NOMO-1 treated with dmso at 0.1 percent for 144 hours (cell line): ENCODE data around the gene AMOTL1.
"Not testable (repeated sequence)": the region's sequence is repeated elsewhere in the genome, so short reads cannot be mapped to it uniquely, and the experiment has no call there.

ENCODE experiments used
- DNase-seq: peaks from one replicate; lab custom pipeline; 2025; ENCODE audit not compliant: unreplicated experiment; lab: John Stamatoyannopoulos, UW

Gene AMOTL1

DNA sequence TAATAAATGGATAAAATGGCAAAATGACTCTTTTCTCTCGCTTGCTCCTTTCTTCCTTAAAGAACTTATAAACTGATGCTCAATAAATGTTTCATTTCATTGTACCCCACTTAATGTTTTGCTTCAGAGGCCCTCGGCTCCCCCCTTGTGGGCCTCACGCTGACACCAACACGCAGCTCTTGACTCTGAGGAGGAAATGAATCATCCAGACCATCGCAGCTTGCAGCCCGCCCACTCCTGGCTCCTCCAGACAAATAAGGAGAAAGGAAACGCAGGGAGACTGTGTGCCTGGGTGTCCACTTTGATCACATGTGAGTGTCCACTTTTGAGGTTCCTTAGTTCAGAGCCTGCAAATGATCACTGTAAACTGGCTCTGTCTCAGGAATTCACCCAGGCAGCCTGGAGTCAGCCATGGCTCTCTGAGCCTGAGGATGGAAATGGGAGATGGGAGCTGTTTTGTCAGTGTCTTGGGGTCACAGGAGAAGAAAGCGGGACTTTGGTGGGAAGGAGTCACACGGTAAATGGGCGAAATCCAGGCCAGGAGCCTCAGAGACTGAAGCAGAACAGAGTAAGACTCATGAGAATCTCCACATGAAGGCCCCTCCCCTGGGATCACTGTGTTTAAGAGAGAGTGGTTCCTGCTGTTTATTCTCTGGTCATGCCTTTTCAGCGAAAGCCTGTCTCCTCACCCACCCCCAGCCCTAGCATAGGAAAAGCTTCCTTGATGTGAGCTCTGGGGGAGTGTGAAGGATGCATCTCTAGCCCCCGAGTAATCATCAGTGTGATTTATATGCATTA is 108.7 kb downstream of the AMOTL1 start:
- DNase-seq: peak; percentile 75

GRCh38 chr11:94877443-94878200 is 109.5 kb downstream of the AMOTL1 start:
- no peak for DNase-seq

DNA sequence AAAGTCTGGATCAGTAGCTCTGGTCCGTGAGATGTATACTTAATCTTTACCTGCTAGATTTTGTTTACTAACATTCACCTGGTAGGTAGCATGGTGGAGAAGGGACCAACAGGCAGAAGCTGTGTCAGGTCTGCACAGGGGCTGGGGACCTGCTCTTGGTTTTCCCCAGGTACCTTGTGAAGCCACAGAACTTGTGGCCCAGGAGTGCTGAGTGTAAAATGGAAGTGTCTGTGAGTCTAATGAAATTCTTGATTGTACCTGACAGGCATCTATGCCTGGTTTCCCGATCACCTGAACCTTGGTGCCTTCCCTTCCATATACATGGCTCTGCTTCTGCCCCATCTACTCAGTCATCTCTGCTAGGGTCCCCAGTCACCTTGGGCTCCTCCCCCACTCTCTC is 110.8 kb downstream of the AMOTL1 start:
- no peak for DNase-seq

DNA sequence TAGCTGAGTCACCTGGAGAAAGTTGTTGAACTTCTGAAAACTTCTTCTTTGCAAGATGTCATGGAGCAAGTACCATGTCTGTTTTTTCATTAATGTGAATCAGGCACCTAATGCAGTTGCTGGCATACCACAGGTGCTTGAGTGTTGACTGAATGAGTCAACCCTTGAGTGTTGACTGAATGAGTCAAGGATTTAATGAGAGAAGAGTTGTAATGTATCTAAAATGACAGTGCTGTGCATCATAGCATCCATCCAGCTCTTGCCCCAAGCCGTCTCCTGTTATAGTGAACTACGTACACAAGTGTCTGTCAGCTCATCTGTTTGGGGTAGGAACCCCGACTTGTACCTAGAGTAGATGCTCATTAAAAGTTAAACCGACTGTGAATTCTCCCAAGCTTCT is 112.1 kb downstream of the AMOTL1 start:
- DNase-seq: no peak

GRCh38 chr11:94882931-94883330 is 114.8 kb downstream of the AMOTL1 start:
- DNase-seq: no peak

DNA sequence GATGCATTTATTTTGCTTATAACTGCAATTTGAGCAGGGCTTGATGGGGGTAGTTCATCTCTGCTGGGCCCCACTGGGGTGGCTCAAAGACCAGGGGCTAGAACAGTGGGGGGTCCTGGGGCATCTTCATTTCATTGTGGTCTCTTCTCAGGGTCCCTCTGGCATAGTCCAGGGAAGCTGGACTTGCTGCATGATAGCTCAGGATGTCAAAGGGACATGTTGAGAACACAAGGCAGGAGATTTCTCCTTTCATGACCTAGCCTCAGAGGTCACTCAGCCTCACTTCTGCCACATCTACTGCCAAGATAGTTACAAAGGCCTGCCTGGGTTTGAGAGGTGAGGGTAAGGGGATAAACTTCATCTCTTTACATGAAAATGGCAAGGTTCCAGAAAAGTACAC is 115.7 kb downstream of the AMOTL1 start:
- DNase-seq: no peak

GRCh38 chr11:94884376-94884775 is 116.2 kb downstream of the AMOTL1 start:
- DNase-seq: no peak

- no peak for DNase-seq
Observed at GRCh38 chr11:94885133-94885532, 117.0 kb downstream of the AMOTL1 start.

DNA sequence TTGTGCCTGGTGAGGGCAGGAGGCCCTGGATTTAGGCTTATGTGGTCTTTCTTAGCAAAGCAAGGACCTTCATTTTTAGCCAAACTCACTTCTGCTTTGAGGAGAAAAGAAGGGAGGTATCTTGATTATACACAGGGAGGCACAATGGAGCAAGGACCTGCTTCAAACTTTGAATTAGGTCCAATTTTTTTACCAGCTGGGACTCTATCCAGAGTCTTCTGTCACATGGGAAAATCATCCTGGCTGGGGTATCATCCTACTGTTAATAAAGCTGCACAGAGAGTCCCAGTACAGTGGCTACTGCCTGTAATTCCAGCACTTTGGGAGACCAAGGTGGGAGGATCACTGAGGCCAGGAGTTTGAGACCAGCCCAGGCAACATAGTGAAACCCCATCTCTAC is 117.4 kb downstream of the AMOTL1 start:
- no peak for DNase-seq

DNA sequence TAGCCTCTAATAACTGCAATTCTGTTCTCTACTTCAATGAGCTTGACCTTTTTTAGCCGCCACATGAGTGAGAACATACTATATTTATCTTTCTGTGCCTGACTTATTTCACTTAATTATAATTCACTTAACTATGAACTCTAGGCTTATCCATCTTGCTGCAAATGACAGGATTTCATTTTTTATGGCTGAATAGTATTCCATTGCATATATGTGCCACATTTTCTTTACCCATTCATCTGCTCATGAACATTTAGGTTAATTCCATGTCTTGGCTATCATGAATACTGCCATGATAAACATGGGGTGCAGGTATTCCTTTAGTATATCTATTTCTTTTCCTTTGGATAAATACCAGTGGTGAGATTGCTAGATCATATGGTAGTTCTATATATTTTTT is 120.0 kb downstream of the AMOTL1 start:
- no peak for DNase-seq

DNA sequence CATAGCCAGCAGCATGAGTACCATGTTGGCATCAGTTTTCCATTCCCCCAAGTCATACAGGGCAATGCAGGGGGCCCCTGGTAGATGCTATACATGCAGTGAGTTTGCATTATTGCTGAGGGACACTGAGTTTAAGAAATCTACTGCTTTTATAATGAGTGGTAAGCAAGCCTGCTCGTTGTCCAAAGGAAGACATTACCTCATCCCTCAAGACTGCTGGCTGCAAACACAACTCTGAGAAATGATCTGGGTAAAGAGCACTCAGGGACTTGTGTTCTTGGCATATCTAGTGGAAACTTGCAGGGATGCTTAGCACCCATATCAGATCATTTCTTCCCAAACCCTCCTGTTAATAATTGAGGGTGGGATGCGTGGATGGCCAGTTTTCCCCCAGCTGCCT is 127.3 kb downstream of the AMOTL1 start:
- no peak for DNase-seq

DNA sequence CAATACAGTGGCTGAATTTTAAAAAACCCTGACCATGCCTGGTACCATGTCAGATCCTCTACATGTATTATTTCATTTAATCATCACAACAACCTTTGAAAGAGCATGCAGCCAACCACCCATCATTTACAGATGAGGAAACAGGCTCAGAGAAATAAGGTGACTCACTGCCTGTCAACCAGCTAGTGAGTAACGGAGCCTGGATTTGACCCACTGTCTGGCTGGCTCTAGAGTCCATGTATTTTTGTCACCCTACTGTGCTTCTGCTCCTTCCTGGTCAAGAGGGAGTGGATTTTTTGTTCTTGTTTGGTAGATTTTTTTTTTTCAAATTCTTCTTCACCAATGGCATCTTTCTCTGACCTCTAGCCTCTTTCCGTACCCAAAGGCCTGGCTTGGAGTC is 127.8 kb downstream of the AMOTL1 start:
- no peak for DNase-seq

DNA sequence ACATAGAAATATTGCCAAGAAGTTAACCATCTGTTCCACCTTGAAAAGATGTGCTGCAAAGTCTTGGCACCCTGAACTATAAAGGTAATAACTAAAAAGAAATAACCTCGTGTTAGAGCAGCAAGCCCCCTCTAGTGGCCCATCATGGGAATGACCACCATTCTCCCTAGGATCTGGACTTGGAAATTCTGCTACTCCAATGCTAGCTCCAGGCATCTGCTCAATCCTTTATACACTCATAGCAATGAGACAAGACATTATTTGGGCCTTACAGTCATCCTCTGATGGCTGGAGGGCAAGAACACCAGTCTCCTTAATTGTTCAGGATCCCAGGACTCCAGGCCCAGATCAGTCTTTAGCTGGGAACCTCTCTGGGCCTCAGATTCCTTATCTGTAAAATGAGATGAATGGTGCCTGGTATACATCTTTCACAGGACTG is 129.2 kb downstream of the AMOTL1 start:
- peak; percentile 11 for DNase-seq

GRCh38 chr11:94907226-94907625 is 139.1 kb downstream of the AMOTL1 start:
- no peak for DNase-seq

GRCh38 chr11:94909371-94909820 is 141.2 kb downstream of the AMOTL1 start:
- DNase-seq: no peak

GRCh38 chr11:94910270-94910669 is 142.1 kb downstream of the AMOTL1 start:
- no peak for DNase-seq

GRCh38 chr11:94910779-94911178 is 142.6 kb downstream of the AMOTL1 start:
- DNase-seq: no peak

- DNase-seq: no peak
Observed at GRCh38 chr11:94912806-94913205, 144.7 kb downstream of the AMOTL1 start.

DNA sequence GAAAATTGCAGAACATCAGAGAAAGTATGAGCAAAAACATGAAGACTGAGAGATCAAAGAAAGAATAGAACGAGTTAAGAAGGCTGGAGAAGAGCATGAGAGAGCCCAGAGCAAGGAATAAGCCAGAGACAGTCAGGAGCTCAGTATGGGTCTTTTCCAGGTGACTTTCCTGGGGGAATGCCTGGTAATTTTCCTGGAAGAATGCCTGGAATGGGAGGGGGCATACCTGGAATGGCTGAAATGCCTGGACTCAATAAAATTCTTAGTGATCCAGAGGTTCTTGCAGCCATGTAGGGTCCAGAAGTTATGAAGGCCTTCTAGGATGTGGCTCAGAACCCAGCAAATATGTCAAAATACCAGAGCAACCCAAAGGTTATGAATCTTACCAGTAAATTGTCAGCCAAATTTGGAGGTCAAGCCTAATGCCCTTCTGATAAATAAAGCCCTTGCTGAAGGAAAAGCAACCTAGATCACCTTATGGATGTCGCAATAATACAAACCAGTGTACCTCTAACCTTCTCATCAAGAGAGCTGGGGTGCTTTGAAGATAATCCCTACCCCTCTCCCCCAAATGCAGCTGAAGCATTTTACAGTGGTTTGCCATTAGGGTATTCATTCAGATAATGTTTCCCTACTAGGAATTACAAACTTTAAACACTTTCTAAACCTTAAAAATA is 145.7 kb downstream of the AMOTL1 start:
- not testable (repeated sequence) for DNase-seq

DNA sequence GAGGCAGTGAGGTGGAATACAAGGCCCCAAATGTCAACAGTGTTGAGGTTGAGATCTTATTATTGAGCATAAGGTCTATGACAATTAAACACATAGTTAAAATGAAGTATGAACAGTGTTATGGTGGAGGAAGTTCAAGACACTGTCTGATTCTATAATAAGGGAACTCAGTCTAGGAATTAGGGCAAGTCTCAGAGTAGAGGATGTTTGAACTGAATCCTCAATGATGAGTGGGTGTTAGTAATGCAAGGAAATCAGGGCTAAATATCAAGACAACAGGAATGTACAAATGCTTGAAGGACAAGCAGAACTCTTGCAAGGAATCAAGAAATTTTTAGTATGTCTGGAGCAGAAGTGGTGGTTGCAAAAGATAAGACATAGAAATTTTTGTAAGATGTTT is 152.2 kb downstream of the AMOTL1 start:
- DNase-seq: no peak

DNA sequence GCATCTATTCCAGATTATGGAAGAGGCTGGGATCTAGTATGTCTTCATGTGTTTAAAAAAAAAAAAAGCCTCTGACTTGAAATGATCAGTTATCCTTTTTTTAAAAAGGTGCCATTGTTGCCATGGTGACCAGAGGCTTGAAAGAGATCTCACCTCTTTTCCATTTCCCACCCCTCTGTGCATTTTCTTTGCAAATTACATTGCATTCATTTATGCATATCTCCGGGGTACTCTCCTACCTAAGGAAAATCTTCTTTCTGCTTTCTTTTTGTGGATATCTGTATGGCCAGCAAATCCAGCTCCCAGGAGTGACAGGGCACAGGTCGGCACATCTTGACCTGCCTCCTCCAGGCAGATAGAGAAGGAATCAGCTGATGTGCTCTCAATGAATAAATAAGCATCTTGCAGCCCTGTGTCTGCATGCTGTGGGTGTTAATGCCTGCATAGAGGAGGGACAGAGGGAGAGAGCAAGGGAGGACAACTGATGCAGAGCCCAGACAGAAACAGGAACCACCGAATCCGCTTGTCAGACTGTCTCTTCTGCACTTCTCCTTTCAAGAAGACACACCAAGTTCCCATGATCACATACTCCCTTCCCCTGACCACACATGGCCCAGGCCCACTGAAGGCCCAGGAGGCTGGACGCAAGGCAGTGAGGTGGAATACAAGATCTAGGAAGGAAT is 154.3 kb downstream of the AMOTL1 start:
- DNase-seq: peak; percentile 42
